Stimulated activated CD4-positive, alpha-beta T cell treated with anti-CD3 and anti-CD28 coated beads, TNF-alpha, amount 100 ng/mL, for 1 hour (primary cell): ENCODE measurements around the gene AP3B2.
"Not testable (repeated sequence)": the region's sequence is repeated elsewhere in the genome, so short reads cannot be mapped to it uniquely, and the experiment has no call there.

Experiments
- DNase-seq, 3 donors: peaks; one replicate each; pipeline ENCODE4 v3.0.0-alpha.2; 2020; ENCODE audit warnings: low read depth in 3 of 3, low spot score in 1 of 3

The AP3B2 gene

GRCh38 chr15:82649226-82649999 is 60.3 kb downstream of the AP3B2 start:
- DNase-seq: no peak

- DNase-seq: no peak
Measured at GRCh38 chr15:82648257-82649103, 61.2 kb downstream of the AP3B2 start.

GRCh38 chr15:82647835-82648256 is 61.8 kb downstream of the AP3B2 start:
- DNase-seq: peak in 2 of 3 donors; percentile 15 to 37

- peak in 1 of 3 donors; percentile 48 for DNase-seq
Measured at GRCh38 chr15:82647045-82647834, 62.4 kb downstream of the AP3B2 start, which contains the start of gene CPEB1. TSS of gene CPEB1 (minus strand) at chr15:82647363. CDS start at chr15:82628459, 18,904 bp downstream.

- DNase-seq: no peak
Measured at GRCh38 chr15:82646250-82647044, 63.2 kb downstream of the AP3B2 start.

GRCh38 chr15:82644967-82645852 is 64.5 kb downstream of the AP3B2 start:
- not testable (repeated sequence) for DNase-seq

GRCh38 chr15:82643992-82644391 is 65.7 kb downstream of the AP3B2 start:
- DNase-seq: no peak

GRCh38 chr15:82642656-82643055 is 67.0 kb downstream of the AP3B2 start:
- DNase-seq: no peak

GRCh38 chr15:82641129-82641798 is 68.4 kb downstream of the AP3B2 start:
- DNase-seq: no peak

- DNase-seq: no peak
Measured at GRCh38 chr15:82640672-82641071, 69.0 kb downstream of the AP3B2 start.

- DNase-seq: no peak
Measured at GRCh38 chr15:82635798-82636197, 73.9 kb downstream of the AP3B2 start.

- DNase-seq: no peak
Measured at GRCh38 chr15:82630033-82630432, 79.6 kb downstream of the AP3B2 start.

GRCh38 chr15:82625136-82625535 is 84.5 kb downstream of the AP3B2 start:
- DNase-seq: no peak

- no peak for DNase-seq
Measured at GRCh38 chr15:82624438-82624837, 85.2 kb downstream of the AP3B2 start.

- DNase-seq: no peak
Measured at GRCh38 chr15:82624008-82624407, 85.7 kb downstream of the AP3B2 start.

GRCh38 chr15:82621970-82622369 is 87.7 kb downstream of the AP3B2 start:
- DNase-seq: no peak

- DNase-seq: no peak
Measured at GRCh38 chr15:82613747-82614146, 95.9 kb downstream of the AP3B2 start.

GRCh38 chr15:82611348-82611747 is 98.3 kb downstream of the AP3B2 start:
- DNase-seq: no peak
